Activated naive CD4-positive, alpha-beta T cell (primary cell): ENCODE results near the gene INPP5K.
A peak's percentile ranks its signal among the peaks of the same experiment; 100 is the strongest.

Experiments
- DNase-seq, 4 experiments: peaks; one replicate each; lab custom pipeline; 2025; lab: John Stamatoyannopoulos, UW

INPP5K gene

GRCh38 chr17:1505586-1505985 lies 10.8 kb downstream of the INPP5K start:
- no peak for DNase-seq

DNA sequence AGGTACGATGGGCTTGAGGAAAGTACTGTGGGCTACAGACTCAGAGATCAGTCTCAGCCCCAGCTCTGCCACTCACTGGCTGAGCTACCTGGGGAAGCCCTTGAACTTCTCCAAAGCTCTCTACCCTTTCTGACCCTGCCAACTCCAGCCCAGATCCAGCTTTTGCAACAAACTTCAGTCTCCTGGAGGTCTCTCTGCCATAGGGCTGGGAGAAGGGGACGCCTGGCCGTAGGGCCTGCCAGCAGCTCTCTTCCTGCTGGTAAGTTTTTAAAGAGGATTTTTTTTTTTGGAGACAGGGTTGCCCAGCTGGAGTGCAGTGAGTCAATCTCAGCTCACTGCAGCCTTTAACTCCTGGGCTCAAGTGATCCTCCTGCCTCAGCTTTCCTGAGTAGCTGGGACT lies 11.5 kb downstream of the INPP5K start:
- no peak for DNase-seq

GRCh38 chr17:1503699-1504098 lies 12.7 kb downstream of the INPP5K start:
- no peak for DNase-seq

GRCh38 chr17:1498869-1499268 lies 17.5 kb downstream of the INPP5K start:
- DNase-seq, result no peak

GRCh38 chr17:1498233-1498632 lies 18.2 kb downstream of the INPP5K start:
- DNase-seq, result no peak

DNA sequence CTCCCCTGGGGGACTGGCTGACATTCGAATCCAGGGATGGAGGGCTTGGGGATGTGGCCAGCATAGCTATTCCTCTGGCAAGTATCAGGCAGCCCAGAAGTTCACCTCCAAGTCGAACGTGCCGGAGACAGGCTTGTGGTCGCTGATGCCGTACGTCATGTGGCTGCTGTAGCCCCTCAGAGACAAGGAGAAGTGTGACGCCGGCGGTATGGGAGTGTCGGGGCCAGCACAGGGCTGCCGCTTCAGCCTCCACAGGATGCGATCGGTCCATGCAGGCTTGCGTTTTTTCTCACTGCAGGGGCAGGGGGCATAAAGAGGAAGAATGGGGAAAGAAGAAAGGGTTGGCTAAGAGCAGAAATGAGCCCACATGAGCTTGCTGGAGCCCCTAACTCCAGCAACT lies 18.6 kb downstream of the INPP5K start:
- no peak for DNase-seq

DNA sequence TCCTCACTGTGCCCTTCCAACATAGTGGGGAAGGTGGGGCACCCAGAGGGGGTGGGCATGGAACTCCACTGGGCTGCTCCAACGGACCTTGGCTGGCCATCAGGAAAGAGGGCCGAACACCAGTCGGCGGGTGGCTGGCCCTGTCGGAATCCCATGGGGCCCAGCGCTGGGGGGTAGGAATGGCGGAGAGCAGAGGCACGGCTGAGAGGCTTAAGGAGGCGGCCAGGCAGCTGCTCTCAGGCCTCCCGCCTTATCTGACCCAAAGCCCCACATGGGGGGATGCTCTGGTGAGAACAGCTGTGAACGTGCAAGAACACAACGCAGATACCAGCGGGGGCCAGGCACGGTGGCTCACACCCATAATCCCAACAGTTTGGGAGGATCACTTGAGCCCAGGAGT lies 19.5 kb downstream of the INPP5K start:
- no peak for DNase-seq

- no peak for DNase-seq
These were observed 21.0 kb downstream of the INPP5K start for GRCh38 chr17:1495265-1495989.

- no peak for DNase-seq
These were observed 21.6 kb downstream of the INPP5K start for GRCh38 chr17:1494736-1495253.

- DNase-seq, result no peak
These were observed 22.2 kb downstream of the INPP5K start for GRCh38 chr17:1494203-1494602.

DNA sequence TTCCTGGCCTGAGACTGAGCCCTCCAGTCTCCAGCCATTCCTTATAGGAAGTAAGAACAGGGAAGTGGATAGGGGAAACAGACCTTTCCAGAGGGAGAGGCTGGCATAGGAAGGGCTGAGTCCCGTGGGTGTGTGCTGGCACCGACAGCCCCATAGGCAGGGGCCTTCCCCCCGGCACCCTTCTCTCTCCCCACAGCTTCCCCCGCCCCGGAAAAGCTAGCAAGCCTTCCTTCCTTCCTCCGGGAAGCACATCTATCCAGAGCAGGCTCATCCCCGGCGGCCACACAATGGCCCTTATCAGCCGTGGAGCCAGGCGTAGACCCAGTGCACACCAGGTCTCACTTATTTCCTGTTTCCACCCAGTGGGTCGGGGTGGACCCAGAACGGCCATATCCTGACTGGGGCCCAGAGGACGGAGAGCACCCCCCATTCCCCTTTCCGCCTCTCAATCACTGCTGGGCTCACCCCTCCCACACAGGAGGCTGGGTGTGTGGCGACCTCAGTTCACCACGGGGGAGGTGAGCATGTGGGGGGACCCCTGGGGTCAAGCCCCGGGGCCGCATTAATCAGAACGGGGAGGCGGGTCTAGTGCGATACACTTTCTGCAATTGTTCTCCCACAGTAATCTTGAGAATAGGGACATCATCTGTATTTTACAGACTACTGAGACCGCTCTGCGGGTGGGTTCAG lies 23.0 kb downstream of the INPP5K start:
- no peak for DNase-seq

DNA sequence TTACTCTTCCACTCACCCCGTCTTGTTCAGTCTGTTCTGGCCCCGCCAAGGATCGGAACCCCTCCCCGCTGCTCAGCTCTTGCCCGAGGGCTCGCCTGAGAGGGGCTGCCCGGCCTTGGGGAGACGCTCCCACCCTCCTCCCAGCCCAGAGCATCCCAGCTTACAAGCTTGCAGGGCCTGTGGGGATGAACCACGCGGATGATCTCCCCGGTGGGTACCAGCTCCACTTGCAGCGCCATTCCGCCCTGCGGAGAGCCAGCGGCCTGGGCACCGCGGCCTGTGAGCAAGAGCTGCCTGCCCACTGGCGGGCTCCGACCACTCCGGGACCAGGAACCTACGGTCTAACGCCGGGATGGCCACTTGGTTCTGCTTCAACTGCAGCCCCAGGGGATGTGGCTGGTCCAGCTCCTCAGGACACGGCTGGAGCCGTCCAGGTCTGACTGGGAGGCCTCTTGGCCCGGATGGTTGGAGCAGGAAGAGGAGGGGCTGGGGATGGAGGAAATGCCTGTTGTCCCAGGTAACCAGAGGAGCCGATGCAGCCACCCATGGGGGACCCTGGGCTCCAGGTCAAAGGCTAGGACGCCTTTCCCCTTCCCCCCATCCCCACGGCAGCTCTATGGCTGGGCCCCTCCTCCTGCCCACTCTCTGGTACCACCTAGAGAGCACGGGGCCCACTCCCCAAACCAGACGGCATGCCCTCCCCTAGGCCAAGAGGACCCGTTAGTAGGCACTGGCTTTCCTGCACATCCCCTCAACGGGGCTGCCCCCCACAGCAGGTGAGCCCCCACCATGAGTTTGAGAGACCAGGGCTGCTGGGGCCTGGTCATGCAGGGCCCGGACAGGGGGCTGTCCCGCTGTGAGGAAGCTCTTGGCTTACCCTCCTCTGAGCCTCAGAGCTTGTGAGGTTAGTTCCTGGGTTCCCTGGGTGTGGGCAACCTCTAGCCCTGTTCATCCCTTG lies 23.9 kb downstream of the INPP5K start, which contains the start of gene MYO1C:
Gene MYO1C, minus strand, starts transcription at position 438 of the 958 bp plus-strand sequence. Its CDS starts 199 bp downstream, at position 239.
- DNase-seq, result no peak

- DNase-seq, result no peak
These were observed 24.8 kb downstream of the INPP5K start for GRCh38 chr17:1491443-1492248.

DNA sequence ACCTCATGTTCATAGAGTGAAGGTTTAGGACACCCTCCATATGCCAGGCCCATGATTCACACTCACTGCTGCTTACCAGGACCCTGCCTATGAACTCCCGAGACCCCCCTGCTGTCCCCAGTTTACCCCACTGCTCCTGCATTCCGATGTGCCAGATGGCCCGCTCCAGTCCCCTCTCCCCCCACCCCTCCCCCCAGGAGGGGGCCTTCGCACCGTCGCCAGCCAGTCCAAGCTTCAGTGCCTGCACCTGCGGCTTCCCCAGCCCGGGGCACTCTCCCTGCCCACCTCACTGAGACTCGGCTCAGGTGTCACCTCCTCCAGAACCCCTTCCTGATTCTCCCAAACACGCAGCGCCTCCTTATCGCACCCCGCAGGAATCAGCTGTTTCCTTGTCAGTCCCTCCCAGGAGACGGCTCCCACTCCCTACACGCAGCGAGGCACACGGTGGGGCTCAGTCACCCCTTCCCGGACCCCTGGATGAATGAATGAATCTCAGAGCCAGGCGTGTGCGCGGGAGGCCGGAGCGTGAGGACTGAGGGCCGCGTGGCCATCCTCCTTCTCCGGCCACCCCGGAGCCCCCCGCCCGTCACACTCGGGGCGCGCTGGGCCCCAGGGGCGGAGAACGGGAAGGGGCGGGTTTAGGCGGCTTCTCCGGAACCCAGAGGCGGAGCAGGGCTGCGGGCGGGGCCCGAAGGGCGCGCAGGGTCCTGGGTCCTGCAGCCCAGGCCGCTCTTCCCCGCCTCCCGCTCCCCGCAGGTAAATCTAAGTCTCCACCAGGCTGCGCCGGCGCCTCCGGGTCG lies 25.6 kb downstream of the INPP5K start:
- DNase-seq, result peak in 2 of 4 experiments; percentile 24 to 53

- no peak for DNase-seq
These were observed 27.6 kb downstream of the INPP5K start for GRCh38 chr17:1488826-1489270.

- DNase-seq, result peak in 3 of 4 experiments; percentile 19 to 59 (median 26)
These were observed 28.2 kb downstream of the INPP5K start for GRCh38 chr17:1487939-1488825.

GRCh38 chr17:1486802-1487695 lies 29.4 kb downstream of the INPP5K start:
- DNase-seq, result peak; percentile 26 to 65 (median 41)
